Measurements from ENCODE around the gene SOS2.

Gene SOS2

GRCh38 chr14:50231475-50232275, at the start of gene SOS2:
SOS2 (minus strand) TSS chr14:50231578; CDS start chr14:50231283, 295 bp downstream.
- DNase-seq (ENCODE audit: low read depth in 2 of 3, low spot score in 2 of 3): peak; percentile 53 to 74 (median 67)

DNA sequence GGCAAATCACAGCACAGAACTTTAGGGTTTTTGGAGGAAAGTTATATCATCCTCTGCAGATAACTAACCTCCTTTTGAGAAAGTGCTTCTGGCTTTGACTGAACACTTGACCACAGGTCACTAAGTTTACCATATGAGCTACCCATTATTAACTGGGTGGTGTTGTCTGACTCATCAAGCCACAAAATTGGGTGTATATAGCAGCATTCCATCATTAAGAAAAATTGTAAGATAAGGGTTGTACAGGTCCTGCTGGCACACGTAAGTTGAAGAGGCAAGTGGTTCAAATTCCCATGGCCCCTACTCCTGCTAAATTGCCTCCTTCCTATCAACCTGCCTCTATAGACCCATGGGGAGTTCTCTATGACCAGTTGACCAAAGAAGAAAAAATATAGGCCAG, 41.1 kb upstream of the SOS2 start:
- no peak for DNase-seq (ENCODE audit: low read depth in 2 of 3, low spot score in 2 of 3)

DNA sequence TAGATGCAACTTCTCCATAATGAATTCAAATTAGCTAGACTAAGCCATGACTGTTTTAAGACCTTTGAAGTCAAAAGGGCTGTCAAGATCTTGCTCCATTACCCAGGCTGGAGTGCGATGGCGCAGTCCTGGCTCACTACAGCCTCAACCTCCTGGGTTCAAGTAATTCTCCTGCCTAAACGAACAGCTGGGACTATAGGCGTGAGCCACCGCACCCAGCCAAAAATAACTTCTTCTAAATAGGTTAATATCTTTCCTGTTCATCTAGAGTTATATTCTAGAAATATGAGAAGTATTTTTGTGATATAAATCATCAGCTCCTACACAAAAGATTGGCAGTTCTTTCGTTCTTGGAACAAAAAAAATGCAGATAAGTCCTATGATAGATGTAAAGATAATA, 39.6 kb upstream of the SOS2 start:
- no peak for DNase-seq (ENCODE audit: low read depth in 2 of 3, low spot score in 2 of 3)

DNA sequence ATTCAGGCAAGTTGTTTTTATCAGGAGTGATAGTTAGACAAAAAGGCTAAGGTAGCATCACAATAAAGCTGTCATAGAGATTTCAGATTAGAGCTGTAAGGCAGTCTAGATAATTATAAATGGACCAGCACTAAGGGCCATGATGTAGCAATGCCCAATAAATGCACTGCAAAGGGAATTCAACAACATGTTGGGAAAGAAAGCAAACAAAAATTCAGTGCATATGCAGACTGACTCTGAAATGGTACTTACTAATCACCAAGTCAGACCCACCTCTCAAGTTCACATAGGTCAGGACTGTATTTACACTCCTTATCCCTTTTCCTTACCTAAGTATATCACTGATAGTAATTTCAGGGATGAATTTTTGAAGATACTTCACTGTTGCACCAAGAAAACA, 33.7 kb upstream of the SOS2 start:
- no peak for DNase-seq (ENCODE audit: low read depth in 2 of 3, low spot score in 2 of 3)

GRCh38 chr14:50263321-50263720, 31.9 kb upstream of the SOS2 start:
- no peak for DNase-seq (ENCODE audit: low read depth in 2 of 3, low spot score in 2 of 3)

GRCh38 chr14:50262865-50263264, 31.5 kb upstream of the SOS2 start:
- DNase-seq (ENCODE audit: low read depth in 2 of 3, low spot score in 2 of 3): no peak

DNA sequence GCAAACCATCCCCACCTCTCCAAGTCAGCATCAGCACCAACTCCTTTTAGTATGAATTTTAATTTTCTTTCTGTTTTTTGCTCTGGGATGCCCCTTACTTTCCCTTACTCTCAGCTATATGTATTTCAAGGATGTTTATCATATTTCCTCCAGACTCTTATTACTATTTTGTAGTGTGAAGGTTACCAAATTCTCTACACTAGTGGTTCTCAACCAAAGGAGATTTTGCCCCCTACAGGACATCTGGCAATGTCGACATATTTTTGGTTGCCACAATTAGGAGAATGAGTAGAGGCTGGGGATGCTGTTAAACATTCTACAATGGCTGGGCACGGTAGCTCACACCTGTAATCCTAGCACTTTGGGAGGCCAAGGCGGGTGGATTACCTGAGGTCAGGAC, 29.1 kb upstream of the SOS2 start:
- no peak for DNase-seq (ENCODE audit: low read depth in 2 of 3, low spot score in 2 of 3)

DNA sequence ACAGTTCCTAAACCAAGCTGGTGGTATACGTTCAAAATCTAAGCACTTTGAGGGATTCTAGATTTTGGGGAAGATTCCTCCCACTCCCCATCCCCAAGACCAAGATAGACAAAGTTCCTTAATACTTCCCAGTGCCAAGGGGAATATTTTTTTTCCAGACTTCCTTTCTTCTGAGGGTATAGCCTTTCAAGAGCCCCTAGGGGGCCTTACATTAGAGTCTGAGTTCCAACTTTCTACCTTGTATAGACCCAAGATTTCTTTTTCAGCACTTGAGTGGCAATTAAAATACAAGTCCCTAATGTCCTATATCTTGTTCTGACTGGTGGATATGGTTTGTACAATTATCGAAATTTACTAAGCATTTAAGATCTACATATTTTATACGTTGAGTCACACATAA, 28.7 kb upstream of the SOS2 start:
- no peak for DNase-seq (ENCODE audit: low read depth in 2 of 3, low spot score in 2 of 3)

DNA sequence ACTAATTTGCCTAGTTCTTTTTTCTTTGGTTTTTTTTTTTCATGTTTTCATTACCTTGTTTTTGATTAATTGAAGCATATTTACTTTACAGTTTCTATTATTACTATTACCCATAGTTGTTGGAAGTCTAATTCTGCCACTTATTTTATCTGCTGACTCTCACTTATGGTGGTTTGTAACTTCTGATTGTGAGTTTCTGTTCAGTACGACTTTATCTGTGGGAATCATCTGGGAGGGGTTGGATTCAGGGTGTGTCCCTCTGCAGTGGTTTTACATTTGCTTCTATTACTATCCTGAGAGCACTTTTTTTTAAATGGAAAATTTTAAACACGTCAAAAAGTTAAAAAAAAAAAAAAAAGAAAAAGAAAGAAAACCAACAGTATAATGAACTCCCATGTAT, 26.4 kb upstream of the SOS2 start:
- no peak for DNase-seq (ENCODE audit: low read depth in 2 of 3, low spot score in 2 of 3)

- no peak for DNase-seq (ENCODE audit: low read depth in 2 of 3, low spot score in 2 of 3)
Measured at GRCh38 chr14:50254248-50254647, 22.9 kb upstream of the SOS2 start.

DNA sequence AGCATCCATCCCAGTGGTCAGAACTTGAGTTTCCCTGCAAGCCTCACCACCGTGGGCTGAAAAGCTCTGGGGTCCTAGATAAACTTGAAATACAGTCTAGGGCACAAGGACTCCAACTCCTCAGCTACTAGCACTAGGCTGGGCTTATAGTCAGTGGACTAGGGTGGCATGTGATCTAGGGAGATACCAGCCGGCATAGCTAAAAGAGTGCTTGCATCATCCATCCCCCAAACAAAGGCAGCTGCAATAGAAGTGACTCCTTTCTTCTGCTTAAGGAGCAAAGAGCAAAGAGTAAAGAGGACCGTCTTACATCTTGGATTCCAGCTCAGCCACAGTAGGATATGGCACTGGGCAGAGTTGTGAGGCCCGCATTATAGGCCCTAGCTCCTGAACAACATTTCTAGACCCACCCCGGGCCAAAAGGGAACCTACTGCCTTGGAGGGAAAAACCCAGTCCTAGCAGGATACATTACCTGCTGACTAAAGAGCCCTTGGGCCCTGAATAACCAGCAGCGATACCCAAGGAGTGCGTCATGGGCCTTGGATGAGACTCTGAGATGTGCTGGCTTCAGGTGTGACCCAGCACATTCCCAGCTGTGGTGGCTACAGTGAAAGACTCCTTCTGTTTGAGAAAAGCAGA, 17.9 kb upstream of the SOS2 start:
- DNase-seq (ENCODE audit: low read depth in 2 of 3, low spot score in 2 of 3): no peak

- DNase-seq (ENCODE audit: low read depth in 2 of 3, low spot score in 2 of 3): no peak
Measured at GRCh38 chr14:50247245-50247644, 15.9 kb upstream of the SOS2 start.

DNA sequence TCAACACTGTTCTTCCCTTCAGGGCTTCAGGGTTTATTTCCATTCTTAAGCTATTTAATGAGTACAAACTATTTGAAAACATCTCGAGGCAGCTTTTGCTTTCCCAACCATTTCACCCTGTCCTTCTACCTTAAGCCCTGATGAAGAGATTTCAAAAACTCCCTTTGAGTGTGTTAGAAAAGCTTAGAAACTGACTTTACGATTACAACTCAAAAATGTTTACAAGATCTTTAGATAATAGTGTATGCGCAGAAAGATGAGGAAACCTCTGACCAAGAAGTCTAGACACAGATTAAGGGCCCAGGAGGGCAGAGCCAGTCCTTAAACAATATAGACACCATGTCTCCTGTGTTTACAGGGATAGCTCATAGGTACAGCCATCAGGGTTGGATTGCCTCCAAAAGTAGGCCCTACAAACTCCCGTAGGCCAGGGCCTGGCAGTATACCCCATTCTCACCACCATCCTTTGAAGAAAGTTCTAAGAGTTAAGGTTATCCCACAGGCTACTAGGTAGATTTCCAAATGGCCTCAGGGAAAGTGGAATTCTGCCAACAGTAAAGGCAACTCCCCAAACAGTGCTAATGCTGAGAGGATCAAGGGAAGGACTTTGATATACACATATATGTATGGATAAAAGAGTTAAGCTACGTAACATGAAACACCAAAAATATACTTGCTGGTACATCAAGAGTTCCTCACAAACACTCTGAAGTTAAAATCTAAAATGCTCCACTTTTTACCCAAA, 11.4 kb upstream of the SOS2 start:
- no peak for DNase-seq (ENCODE audit: low read depth in 2 of 3, low spot score in 2 of 3)

DNA sequence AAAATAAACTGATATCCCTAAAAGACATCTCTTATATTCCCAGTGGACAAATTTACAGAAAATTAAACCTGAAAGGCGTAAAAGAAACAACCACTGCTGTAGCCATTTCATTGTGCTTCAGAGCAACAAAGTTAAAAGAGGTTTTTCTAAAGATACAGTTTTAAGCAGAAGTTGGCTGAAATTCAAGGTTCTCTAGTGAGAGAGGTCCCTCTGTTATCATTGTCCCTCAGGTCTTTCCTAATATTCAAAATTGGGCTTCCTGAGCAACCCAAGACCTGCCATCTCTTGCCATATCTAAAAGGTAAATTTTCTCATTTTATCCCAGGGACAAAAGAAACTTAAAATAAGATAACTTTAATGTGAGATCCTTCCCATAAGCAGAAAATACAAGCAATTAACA, 10.7 kb upstream of the SOS2 start:
- no peak for DNase-seq (ENCODE audit: low read depth in 2 of 3, low spot score in 2 of 3)

GRCh38 chr14:50237427-50237826, 6.0 kb upstream of the SOS2 start:
- DNase-seq (ENCODE audit: low read depth in 2 of 3, low spot score in 2 of 3): no peak

- no peak for DNase-seq (ENCODE audit: low read depth in 2 of 3, low spot score in 2 of 3)
Measured at GRCh38 chr14:50233951-50234250, 2.5 kb upstream of the SOS2 start.

DNA sequence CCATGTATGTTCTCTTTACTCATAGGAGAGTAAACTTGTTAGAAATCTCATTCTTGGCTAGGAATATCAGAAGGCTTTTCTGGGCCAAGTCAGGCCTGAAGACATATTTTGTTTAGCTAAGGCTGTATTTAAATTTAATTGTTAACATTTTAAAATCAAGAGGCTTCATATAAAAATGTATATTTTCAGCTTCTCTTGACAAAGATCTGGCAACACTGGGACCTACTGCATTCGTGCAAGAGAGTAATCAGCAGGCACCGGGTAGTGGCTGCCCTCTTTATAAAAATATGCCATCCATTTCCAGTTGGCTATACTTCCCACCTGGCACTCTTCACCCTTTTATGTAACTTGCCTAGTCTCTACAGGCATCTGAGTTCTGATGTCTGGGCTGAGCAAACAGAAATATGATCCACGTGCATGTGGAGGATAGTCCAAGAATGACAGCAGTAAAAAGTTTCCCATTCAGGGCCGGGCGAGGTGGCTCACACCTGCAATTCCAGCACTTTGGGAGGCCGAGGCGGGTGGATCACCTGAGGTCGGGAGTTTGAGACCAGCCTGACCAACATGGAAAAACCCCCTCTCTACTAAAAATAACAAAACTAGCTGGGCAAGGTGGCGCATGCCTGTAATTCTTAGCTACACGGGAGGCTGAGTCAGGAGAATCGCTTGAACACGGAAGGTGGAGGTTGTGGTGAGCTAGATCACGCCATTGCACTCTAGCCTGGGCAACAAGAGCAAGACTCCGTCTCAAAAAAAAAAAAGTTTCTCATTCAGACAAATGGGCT, 2.0 kb upstream of the SOS2 start:
- no peak for DNase-seq (ENCODE audit: low read depth in 2 of 3, low spot score in 2 of 3)

- no peak for DNase-seq (ENCODE audit: low read depth in 2 of 3, low spot score in 2 of 3)
Measured at GRCh38 chr14:50232276-50232642, 881 bp upstream of the SOS2 start.

DNA sequence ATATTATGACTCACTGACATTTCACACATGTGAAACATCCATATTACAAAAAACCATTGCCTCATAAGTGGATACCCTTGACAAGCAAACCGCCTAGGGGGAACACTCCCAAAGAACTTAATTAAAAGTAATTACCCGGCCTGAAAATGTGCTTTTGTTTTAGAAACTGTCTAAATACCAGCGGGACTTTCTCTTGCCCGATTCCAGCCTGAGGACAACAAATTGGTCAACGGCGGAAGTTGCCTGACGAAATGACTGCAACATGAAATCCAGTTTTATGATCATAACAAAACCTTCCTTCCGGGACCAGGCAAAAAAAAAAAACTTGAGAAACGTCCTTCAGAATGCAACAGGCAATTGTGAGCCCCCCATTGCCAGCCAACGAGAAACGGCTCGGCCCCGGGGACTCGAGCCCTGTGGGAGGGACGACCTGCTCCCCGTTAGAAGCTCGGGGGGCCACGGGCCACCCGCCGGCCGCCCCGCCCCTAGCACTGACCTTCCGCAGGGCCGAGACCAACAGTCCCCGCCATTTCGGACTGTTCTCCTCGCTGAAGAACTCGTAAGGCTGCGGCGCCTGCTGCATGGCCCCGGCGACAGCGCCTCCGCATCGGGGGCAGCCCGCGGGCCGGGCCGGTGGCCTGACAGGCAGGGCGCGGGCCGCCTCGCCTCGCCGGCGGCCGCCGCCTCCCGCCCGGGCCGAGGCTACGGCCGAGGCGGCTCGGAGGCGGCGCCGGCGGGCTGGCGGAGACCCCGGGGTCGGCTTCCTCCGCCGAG, 490 bp downstream of the SOS2 start:
- peak in 2 of 3 experiments; percentile 14 to 18 for DNase-seq (ENCODE audit: low read depth in 2 of 3, low spot score in 2 of 3)

DNA sequence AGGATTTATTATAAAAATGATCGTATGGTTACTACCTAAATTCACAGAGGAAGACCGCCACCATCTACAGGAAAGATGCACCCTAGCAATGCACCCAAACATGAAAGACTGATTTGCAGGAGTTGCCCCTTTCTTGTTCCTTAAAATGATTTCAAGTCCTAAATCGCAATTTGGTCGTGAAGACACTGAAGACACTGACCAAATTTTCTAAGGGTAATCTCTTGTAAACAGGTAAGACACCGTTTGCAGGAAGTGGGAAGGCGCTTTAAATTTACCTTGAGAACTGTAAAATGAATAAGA, 1.0 kb downstream of the SOS2 start:
- DNase-seq (ENCODE audit: low read depth in 2 of 3, low spot score in 2 of 3): no peak

DNA sequence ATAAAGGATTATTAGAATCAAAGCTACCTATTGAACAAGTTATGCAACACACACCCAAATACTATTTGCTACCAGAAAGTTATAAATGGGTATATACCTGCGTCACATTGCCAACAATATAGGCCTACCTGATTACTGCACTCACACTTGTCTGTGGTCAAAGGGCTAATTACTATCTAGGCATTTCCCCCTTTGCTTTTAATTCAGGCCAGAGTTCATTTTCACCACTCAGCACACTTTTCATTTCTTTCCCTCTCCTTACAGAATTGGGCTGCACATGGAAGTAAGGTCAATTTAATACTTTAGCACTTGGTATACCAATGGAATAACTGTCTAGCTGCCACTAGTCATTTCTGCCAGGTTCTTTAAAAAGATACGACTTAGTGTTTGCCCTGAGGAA, 1.7 kb downstream of the SOS2 start:
- no peak for DNase-seq (ENCODE audit: low read depth in 2 of 3, low spot score in 2 of 3)

Measured in activated CD8-positive, alpha-beta memory T cell treated with anti-CD3 and anti-CD28 coated beads for 48 hours (primary cell).